H4 (cell line): ENCODE measurements around the gene MAP2K1. TPM values are rescaled to one million over a fixed set of nuclear protein-coding genes. Genes with fewer than 3 reads are reported as not detected.
"Not testable (repeated sequence)": the region's sequence is repeated elsewhere in the genome, so short reads cannot be mapped to it uniquely, and the experiment has no call there.

ENCODE experiments used
- DNase-seq: peaks from one replicate; pipeline ENCODE4 v3.0.0-alpha.2; 2015; ENCODE audit warnings: low spot score
- total RNA-seq: library from RNA; depleted of rRNA; stranded (reverse); fragments of >200 nt; shearing (Covaris generic); gene quantifications from 2 replicates; pipeline ENCODE4 v1.2.3, GENCODE V29; 2014

The MAP2K1 gene
- total RNA-seq, 1 experiment from 2014 or later = 27.7 TPM

DNA sequence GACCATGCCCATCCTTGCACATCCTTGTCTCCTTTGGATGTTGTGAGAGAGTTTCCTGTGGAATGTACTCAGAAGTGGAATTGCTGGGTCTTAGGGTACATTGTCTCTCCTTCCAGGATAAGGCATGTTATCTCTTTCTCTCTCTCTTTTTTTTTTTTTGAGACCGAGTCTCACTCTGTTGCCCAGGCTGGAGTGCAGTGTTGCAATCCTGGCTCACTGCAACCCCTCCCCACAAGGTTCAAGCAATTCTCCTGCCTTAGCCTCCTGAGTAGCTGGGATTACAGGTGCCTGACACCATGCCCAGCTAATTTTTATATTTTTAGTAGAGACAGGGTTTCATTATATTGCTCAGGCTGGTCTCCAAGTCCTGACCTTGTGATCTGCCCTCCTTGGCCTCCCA is 6.3 kb downstream of the MAP2K1 start:
- not testable (repeated sequence) for DNase-seq

DNA sequence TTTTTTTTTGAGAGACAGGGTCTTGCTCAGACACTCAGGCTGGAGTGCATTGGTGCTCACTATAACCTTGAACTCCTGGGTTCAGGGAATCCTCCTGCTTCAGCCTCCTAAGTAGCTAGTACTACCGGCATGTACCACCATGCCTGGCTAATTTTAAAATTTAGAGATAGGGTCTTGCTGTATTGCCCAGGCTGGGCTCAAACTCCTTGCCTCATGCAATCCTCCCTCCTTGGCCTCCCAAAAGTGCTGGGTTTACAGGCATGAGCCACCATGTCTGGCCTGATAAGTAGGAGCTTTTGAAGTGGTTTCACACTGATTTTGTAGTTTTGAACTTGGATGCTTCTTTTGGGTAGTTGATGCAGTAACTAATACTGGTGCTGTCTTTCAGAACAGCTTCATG is 7.8 kb downstream of the MAP2K1 start:
- no peak for DNase-seq

DNA sequence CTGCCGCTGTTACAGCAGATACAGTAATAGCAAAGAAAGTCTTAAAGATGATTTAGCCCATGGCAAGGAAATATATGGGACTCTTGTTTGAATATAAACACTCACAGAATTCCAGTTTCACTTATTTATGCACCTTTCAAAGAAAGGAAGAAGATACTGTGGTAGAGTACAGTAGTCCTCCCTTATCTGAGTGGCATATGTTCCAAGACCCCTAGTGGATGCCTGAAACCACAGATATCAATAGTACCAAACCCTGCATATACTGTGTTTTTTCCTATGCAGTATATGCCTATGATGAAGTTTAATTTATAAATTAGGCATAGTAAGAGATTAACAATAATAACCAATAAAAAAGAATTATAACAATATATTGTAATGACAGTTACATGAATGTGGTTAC is 8.2 kb downstream of the MAP2K1 start:
- DNase-seq = no peak

DNA sequence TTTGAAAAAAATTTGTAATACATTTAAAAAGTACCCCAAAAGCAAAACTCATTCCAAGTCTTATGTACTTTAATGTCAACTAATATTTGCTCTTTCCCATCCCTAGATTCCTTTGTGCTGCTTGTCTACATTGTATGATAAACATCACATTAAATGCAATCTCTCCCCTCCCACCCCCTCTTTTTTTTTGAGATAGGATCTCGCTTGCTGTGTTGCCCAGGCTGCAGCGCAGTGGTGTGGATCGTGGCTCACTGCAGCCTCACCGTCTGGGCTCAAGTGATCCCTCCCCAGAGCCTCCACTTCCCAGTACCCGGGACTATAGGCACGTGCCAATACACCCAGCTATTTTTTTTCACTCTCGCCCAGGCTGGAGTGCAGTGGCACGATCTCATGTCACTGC is 12.6 kb downstream of the MAP2K1 start:
- no peak for DNase-seq

- no peak for DNase-seq
Observed at GRCh38 chr15:66400351-66400774, 13.7 kb downstream of the MAP2K1 start.

- DNase-seq = no peak
Observed at GRCh38 chr15:66401130-66402021, 14.7 kb downstream of the MAP2K1 start.

DNA sequence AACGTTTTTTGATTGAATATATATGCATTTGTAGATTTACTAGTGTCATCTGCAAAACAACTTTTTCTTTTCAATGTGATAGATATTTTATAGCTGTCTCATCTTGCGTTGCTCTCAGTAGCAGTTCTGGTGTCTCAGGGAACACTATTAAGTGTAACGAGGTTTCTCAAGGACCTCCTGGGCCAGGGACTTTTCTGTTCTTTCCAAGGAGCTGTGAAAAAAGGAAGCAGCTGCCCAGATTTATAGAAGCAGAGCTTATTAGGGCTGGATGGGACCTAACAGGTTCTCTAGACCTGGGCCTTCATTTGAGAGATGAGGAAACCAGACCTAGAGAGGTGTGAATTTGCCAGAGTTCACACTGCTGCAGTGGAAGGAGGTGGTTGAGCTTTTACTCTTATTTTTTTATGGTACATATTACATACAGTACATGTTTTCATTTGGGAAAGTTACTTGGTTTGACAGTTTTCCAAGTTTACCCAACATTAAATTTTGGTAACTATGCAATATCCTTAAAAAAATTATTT is 16.1 kb downstream of the MAP2K1 start:
- no peak for DNase-seq

GRCh38 chr15:66403323-66403722 is 16.6 kb downstream of the MAP2K1 start:
- no peak for DNase-seq

- DNase-seq = no peak
Observed at GRCh38 chr15:66404122-66404521, 17.4 kb downstream of the MAP2K1 start.

DNA sequence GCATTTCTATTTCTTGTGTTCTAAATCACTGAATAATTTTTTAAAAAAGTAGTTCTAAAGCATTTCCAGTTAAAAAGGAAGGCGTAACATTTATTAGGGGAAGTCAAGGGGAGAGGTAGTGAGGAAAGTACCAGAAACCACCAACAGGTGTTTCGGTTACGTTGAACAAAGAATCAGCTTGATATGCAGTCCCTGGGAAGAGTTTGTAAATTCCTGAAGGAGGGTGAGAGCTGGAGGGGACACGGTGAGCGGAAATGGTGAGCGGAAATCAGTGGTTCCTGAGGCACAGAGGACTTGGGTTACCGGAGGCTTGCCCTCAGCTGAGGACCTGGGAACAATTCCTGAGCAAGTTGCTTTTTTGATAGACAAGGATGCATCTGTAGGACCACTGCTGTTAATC is 17.8 kb downstream of the MAP2K1 start:
- no peak for DNase-seq

DNA sequence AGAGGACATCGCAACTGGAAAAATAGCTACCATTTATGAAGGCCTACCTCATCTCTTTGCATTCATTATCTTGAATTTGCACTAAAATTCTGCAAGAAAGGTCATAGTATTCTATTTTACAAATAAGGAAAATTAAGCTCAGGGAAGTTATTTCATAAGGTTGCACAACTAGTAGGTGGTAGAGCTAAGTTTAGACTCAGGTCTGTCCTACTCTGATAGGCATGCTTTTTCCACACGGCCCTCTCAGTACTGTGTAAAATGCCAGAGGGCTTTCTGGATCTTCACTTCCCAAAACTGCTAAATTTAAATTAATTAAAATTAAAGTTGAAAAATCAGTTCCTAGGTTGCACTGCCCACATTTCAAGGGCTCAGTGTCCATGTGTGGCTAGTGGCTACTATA is 18.3 kb downstream of the MAP2K1 start:
- DNase-seq = no peak

GRCh38 chr15:66405615-66406014 is 18.9 kb downstream of the MAP2K1 start:
- DNase-seq = no peak

DNA sequence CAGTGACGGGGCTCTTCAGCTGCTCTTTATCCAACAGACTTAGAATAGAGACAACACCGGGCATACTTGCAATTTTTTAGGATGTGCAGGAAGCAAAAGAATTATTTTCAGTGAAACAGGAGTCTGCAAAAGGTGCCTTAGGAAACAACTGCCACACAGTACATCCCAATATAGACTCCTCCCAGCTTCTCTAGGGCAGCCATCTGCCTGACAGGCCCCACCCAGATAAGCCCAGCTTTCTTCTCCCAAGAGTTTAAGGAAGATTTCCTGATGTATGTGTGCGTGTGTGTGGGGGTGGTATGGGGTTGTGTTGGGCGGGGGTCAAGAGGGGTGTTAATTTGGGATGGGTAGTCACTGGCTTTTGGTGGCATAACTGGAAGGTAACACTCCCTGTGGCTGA is 21.5 kb downstream of the MAP2K1 start:
- no peak for DNase-seq

GRCh38 chr15:66408675-66409282 is 22.1 kb downstream of the MAP2K1 start:
- no peak for DNase-seq

DNA sequence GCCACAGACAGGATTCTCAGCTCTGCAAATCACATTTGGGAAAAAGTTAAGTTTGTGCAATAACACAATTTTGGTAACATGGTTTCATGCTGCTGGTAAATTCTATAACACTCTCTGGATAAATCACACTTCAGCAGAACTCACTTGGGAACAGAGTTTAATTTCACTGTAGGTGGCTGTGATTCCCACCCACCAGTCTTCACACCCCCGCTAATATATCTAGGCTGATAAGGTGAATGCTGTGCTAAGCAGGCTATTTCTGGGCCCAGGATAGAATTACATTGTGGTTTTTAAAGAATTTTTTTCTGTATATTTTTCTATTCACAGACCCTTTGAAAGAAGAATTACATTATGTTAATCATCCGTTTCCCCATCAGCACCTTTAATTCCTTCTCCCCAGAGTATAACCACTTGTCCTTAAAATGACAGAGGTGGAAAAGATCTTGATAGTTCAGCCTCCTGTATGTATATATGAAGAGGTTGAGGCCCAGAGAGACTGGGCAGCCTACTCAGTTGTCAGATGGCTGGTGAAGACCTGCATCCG is 22.9 kb downstream of the MAP2K1 start:
- no peak for DNase-seq

GRCh38 chr15:66411190-66411589 is 24.5 kb downstream of the MAP2K1 start:
- DNase-seq = no peak

DNA sequence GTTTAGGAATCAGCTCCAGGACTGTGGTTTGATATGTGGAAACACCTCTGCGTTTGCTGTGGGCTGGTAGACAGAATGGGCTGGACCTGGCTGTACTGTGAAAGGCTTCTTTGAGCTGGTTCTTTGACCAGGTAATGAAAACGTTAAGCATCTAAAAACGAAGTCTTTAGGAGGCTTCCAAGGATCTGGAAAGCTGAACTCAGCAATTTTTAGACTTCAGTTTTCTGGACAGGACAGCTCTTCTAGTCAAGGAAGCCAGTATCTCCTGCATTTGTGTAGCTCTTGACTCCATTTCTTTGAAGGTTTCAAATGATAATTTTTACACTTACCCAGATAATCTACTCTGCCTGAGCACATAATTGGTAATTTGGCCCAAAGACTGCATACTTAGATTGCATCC is 25.5 kb downstream of the MAP2K1 start:
- DNase-seq = no peak

GRCh38 chr15:66413579-66413978 is 26.9 kb downstream of the MAP2K1 start:
- no peak for DNase-seq

DNA sequence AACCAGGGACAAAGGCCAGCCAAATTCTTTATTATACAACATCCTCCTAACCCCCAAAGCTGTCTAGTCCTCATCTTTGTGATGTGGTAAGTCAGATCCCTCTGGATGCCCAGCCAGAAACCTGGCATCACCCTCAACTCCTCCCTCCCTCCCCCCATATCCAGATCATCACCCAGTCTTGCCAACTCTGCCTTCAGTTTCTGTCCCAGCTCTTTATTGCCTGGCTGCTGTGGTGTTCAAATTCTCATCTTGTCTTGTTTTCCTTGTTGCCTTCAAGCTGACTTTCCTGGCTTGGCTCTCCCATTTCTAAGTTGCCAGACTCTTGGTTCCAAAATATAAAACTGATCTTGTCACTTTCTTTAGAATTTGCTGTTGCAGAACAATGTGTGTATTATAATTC is 28.6 kb downstream of the MAP2K1 start:
- no peak for DNase-seq

- DNase-seq = no peak
Observed at GRCh38 chr15:66417736-66418135, 31.0 kb downstream of the MAP2K1 start.

DNA sequence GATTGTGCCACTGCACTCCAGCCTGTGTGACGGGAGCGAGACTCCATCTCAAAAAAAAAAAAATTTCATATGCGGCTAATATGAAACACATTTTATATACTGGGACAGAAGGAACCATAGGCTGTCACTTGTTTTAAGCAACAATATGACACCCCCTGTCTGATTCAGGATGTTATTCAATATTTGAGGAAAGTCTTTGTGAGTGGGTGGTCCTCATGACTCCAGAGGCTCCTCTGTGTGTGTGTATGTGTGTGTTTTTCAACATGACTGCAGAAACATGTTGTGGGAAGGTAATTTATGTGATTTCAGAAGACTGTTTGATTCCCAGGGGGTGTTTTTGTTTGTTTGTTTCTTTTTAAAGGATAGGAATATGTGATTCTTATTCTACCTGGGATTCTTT is 32.8 kb downstream of the MAP2K1 start:
- DNase-seq = no peak

- DNase-seq = no peak
Observed at GRCh38 chr15:66422347-66422746, 35.6 kb downstream of the MAP2K1 start.

DNA sequence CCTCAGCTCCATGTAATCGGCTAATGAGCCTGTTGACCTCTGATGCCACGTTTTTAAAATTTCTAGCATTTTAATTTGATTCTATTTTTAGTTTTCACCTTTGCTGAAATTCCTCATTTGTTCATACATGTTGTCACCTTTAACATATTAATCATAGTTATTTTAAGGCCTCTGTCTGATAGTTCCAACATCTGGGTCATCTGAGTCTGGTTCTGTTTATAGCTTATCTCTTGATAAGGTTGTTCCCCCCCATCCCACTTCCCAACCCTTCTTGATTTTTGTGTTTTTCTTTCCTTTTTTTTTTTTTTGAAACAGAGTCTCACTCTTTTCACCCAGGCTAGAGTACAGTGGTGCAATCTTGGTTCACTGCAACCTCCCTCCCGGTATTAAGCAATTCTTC is 36.4 kb downstream of the MAP2K1 start:
- no peak for DNase-seq
